Upper lobe of left lung (tissue), 6 donors: ENCODE results near the gene PTPRG. TPM values are rescaled to one million over a fixed set of nuclear protein-coding genes. Genes with fewer than 3 reads are reported as not detected.

Experiments
- ATAC-seq, 2 donors: fragments of 200-7000 bp; cut with Tn5 transposase; one replicate each; pipeline ENCODE4 v1.9.1; 2022; ENCODE audit warnings: mild to moderate bottlenecking in 2 of 2, moderate library complexity in 2 of 2; ENCODE audit not compliant: low FRiP score in 2 of 2
- DNase-seq, 2 donors: peaks; one replicate each; pipeline ENCODE4 v3.0.0-alpha.2; 2019 to 2020
- H3K27ac ChIP-seq, 4 donors: fragments of 200-600 bp; sonication (generic); one replicate each; pipeline ENCODE4 v1.5.1; 2016 to 2019
- H3K27me3 ChIP-seq, 4 donors: fragments of 200-600 bp; sonication (generic); one replicate each; pipeline ENCODE4 v1.5.1; 2017 to 2019
- H3K36me3 ChIP-seq, 4 donors: fragments of 200-600 bp; sonication (generic); one replicate each; pipeline ENCODE4 v1.5.1; 2016 to 2019
- H3K4me1 ChIP-seq, 4 donors: fragments of 200-600 bp; sonication (generic); one replicate each; pipeline ENCODE4 v1.5.1; 2018 to 2019
- H3K4me3 ChIP-seq, 4 donors: fragments of 200-600 bp; sonication (generic); one replicate each; pipeline ENCODE4 v1.5.1; 2017 to 2019; ENCODE audit warnings: mild to moderate bottlenecking in 2 of 4, moderate library complexity in 1 of 4
- H3K9me3 ChIP-seq, 4 donors: fragments of 200-600 bp; sonication (generic); one replicate each; pipeline ENCODE4 v1.5.1; 2018 to 2019
- CTCF ChIP-seq, 6 experiments: fragments of 450-650 bp in 4 of 6; fragments of 200-600 bp in 2 of 6; sonication (generic) in 2 of 6; IDR thresholded peaks; one replicate each; pipeline ENCODE4 v1.5.1; 2016 to 2019; ENCODE audit warnings: antibody characterized with exemption in 6 of 6
- EP300 ChIP-seq, 4 donors: sonication (generic); formaldehyde crosslinking; IDR thresholded peaks; one replicate each; pipeline ENCODE4 v1.5.1; 2017; ENCODE audit warnings: antibody characterized with exemption in 4 of 4, control low read depth in 2 of 4
- POLR2A ChIP-seq, 4 donors: fragments of 450-650 bp; IDR thresholded peaks; one replicate each; pipeline ENCODE4 v1.5.1; 2016 to 2017; ENCODE audit warnings: antibody characterized with exemption in 4 of 4, mild to moderate bottlenecking in 2 of 4
- POLR2AphosphoS5 ChIP-seq, 2 donors: sonication (generic); formaldehyde crosslinking; IDR thresholded peaks; one replicate each; pipeline ENCODE4 v1.5.1; 2017; ENCODE audit warnings: antibody characterized with exemption in 2 of 2
- WGBS, 2 donors: methylation state at CpG; one replicate each; pipeline ENCODE4 v1.1.5; 2017 to 2018; 5-methylcytosine and 5-hydroxymethylcytosine counted together
- total RNA-seq, 6 donors: library from RNA; depleted of rRNA in 4 of 6; stranded (reverse); fragments of >200 nt in 4 of 6; gene quantifications; one replicate each; pipeline versions ENCODE4 v1.1.0 to v1.2.1, GENCODE V29; 2016 to 2021
- donor health status: DM: no; HTN: no; CAD: no; lungs with moderate emphysema.
- donor health status: DM: no; HTN: yes; CAD: no; lungs with severe emphysema.

Gene PTPRG
- total RNA-seq, 6 donors from 2014 or later: 58.7 to 101 (median 68.8) TPM

- H3K27ac ChIP-seq: no peak overlapping the region
- no peak for TF ChIP-seq EP300 (IDR thresholded peaks at IDR 0.05)
- TF ChIP-seq POLR2AphosphoS5 (IDR thresholded peaks at IDR 0.05): no peak
- no peak for TF ChIP-seq CTCF (IDR thresholded peaks at IDR 0.05)
- no peak for TF ChIP-seq POLR2A (IDR thresholded peaks at IDR 0.05)
- no peak for DNase-seq
- H3K27me3 ChIP-seq: no peaks in the 10 kb centered on the region
- H3K4me1 ChIP-seq: no peaks in the 10 kb centered on the region
- H3K9me3 ChIP-seq: no peaks in the 10 kb centered on the region
- no peak overlapping the region for H3K4me3 ChIP-seq
- whole genome bisulfite sequencing, 2 donors: 56 to 94% methylated on average over 1 of the region's 1 CpG
- peaks cover 0 to 43% (median 11%) of the 10 kb centered on the region in 4 donors for H3K36me3 ChIP-seq
- ATAC-seq: no peak
Observed at GRCh38 chr3:62265528-62265927, 704.2 kb downstream of the PTPRG start.

- no peak overlapping the region for H3K4me3 ChIP-seq
- DNase-seq (no peak), ATAC-seq (no peak)
- no peaks in the 10 kb centered on the region for H3K27me3 ChIP-seq
- H3K4me1 ChIP-seq: no peaks in the 10 kb centered on the region
- H3K9me3 ChIP-seq: no peaks in the 10 kb centered on the region
- TF ChIP-seq CTCF (IDR thresholded peaks at IDR 0.05) (no peak), EP300 (IDR thresholded peaks at IDR 0.05) (no peak), POLR2AphosphoS5 (IDR thresholded peaks at IDR 0.05) (no peak), POLR2A (IDR thresholded peaks at IDR 0.05) (no peak)
- H3K36me3 ChIP-seq: peaks cover 0 to 50% (median 14%) of the 10 kb centered on the region in 4 donors
- H3K27ac ChIP-seq: no peak overlapping the region
Observed at GRCh38 chr3:62266668-62267283, 705.4 kb downstream of the PTPRG start.

- ATAC-seq: no peak
- TF ChIP-seq POLR2A (IDR thresholded peaks at IDR 0.05) (no peak), CTCF (IDR thresholded peaks at IDR 0.05) (no peak), POLR2AphosphoS5 (IDR thresholded peaks at IDR 0.05) (no peak), EP300 (IDR thresholded peaks at IDR 0.05) (no peak)
Observed at GRCh38 chr3:62276658-62277180, 715.3 kb downstream of the PTPRG start.

GRCh38 chr3:62277450-62277849 lies 716.1 kb downstream of the PTPRG start:
- H3K27ac ChIP-seq: no peak overlapping the region
- peaks cover 0 to 55% (median 11%) of the 10 kb centered on the region in 4 donors for H3K36me3 ChIP-seq
- TF ChIP-seq CTCF (IDR thresholded peaks at IDR 0.05): no peak
- no peak for TF ChIP-seq POLR2AphosphoS5 (IDR thresholded peaks at IDR 0.05)
- TF ChIP-seq POLR2A (IDR thresholded peaks at IDR 0.05): no peak
- no peak for TF ChIP-seq EP300 (IDR thresholded peaks at IDR 0.05)
- peaks cover 0 to 5% (median 0%) of the 10 kb centered on the region in 4 donors for H3K4me1 ChIP-seq
- no peaks in the 10 kb centered on the region for H3K27me3 ChIP-seq
- 93 to 96% methylated on average over 3 of the region's 3 CpGs for WGBS, 2 donors
- ATAC-seq: no peak
- DNase-seq: no peak
- H3K4me3 ChIP-seq: no peak overlapping the region
- H3K9me3 ChIP-seq: no peaks in the 10 kb centered on the region

More at GRCh38 chr3:62276658-62277180, 715.3 kb downstream of the PTPRG start:
- DNase-seq: no peak
- H3K27ac ChIP-seq: no peak overlapping the region
- H3K36me3 ChIP-seq: peaks cover 0 to 58% (median 13%) of the 10 kb centered on the region in 4 donors
- H3K27me3 ChIP-seq: no peaks in the 10 kb centered on the region
- no peak overlapping the region for H3K4me3 ChIP-seq
- WGBS, 2 donors: 73 to 89% methylated on average over 2 of the region's 2 CpGs
- H3K4me1 ChIP-seq: peaks cover 0 to 5% (median 0%) of the 10 kb centered on the region in 4 donors
- no peaks in the 10 kb centered on the region for H3K9me3 ChIP-seq

GRCh38 chr3:62277986-62278385 lies 716.6 kb downstream of the PTPRG start:
- DNase-seq (no peak), ATAC-seq (no peak)
- no peaks in the 10 kb centered on the region for H3K27me3 ChIP-seq
- TF ChIP-seq EP300 (IDR thresholded peaks at IDR 0.05) (no peak), POLR2AphosphoS5 (IDR thresholded peaks at IDR 0.05) (no peak), POLR2A (IDR thresholded peaks at IDR 0.05) (no peak), CTCF (IDR thresholded peaks at IDR 0.05) (no peak)
- H3K9me3 ChIP-seq: no peaks in the 10 kb centered on the region
- H3K4me1 ChIP-seq: peaks cover 0 to 5% (median 0%) of the 10 kb centered on the region in 4 donors
- no peak overlapping the region for H3K4me3 ChIP-seq
- H3K27ac ChIP-seq: no peak overlapping the region
- H3K36me3 ChIP-seq: peaks cover 0 to 55% (median 8%) of the 10 kb centered on the region in 4 donors
